LNCAP (cell line): ENCODE results near the gene REELD1.

Experiments used
- CTCF ChIP-seq: fragments of 450-650 bp; IDR thresholded peaks from 2 replicates; pipeline ENCODE4 v1.5.1; 2017; ENCODE audit warnings: mild to moderate bottlenecking

REELD1 gene

DNA sequence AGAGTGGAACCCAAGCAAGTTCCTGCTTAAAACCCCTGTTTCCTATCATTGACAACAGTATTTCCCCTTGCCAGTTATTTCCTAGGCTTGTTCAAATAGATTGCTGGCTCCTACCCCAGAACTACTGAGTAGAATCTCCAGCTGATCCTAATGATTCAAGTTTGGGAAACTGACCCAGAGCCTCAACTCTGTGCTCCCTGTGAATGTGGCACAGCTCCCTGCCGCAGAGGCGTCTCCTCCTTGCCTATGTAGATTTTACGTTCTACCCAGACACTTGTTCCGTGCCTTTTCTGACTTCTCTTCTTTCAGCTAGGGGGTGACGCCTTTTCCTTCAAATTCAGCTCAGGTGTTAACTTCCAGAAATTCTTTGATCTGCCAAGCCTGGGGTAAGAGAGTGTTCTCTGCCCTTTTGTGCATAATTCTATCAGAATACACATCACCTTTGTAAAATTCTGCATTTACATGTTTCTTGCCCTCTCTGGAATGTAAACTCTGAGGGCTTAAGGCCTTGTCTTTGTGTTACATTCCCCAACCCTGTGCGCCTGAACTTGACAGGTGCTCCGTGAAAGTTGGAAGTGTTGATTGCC lies 34.5 kb upstream of the REELD1 start:
- no peak for TF ChIP-seq CTCF

DNA sequence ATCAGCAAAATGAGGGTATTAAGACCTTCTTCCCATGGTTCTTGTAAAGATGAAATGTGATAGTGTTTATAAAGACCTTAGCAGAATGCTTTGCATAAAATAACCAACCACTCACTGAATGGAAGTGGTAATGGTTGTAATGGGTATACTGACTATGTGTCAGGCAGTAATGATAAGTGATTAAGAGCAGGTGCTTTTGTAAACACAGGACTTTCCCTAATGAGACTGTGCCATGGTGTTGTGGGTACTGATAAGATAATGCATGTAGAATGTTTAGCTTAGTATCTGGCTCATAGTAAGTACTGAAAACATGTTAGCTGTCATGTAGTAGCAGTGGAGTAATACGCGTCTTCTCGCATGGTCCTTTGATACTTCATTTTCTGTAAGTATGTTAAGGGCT lies 31.9 kb upstream of the REELD1 start:
- no peak for TF ChIP-seq CTCF

GRCh38 chr4:146183209-146183608 lies 31.1 kb upstream of the REELD1 start:
- TF ChIP-seq CTCF = no peak

DNA sequence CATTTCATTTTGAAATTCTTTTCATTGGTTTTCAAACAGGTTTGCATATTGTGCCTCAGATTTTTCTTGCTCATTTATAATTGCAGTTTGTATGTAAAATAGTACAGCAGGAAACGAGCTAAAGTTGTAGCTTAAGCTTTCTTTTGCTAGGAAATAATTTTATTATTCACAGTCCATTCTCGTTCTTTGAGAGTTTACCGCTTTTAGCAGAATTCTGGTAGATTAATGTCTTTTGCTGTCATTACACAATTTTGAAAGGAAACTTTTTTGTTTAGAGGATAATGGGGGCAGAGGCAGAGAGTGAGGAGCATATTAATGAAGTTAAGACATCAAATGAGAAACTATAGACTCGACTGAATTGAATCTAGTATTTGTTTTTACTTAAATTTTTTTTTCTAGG lies 28.3 kb upstream of the REELD1 start:
- no peak for TF ChIP-seq CTCF

DNA sequence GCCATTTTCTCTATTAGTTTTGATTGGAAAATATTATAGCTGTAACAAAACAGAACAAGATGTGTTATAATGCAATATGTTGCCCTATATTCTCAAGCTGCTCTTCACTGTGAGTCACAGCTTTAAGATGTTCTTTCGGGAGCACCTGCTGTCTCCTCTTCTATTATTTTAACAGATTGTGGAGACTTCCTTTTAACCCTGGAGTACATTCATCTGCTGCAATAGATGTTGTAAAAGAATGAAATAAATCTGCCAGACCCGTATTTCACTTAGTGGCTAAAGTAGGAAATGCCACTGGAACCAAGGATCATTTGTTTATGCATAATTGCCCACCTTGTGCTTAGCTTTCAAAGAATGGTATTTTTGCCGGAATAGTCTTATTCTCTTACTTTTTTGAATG lies 27.7 kb upstream of the REELD1 start:
- TF ChIP-seq CTCF = no peak

- no peak for TF ChIP-seq CTCF
These were observed 23.9 kb upstream of the REELD1 start for GRCh38 chr4:146190456-146190855.

GRCh38 chr4:146191766-146192458 lies 22.4 kb upstream of the REELD1 start:
- TF ChIP-seq CTCF = no peak
